ENCODE measurements around the gene USH2A.

GRCh38 chr1:215844266-215844665 is 579.0 kb downstream of the USH2A start:
- TF ChIP-seq POLR2AphosphoS5 (IDR thresholded peaks at IDR 0.05) (no peak), CTCF (IDR thresholded peaks at IDR 0.05) (no peak)

Data from transverse colon (tissue), 4 donors.